Measurements from ENCODE around the gene FBRS.

FBRS gene

DNA sequence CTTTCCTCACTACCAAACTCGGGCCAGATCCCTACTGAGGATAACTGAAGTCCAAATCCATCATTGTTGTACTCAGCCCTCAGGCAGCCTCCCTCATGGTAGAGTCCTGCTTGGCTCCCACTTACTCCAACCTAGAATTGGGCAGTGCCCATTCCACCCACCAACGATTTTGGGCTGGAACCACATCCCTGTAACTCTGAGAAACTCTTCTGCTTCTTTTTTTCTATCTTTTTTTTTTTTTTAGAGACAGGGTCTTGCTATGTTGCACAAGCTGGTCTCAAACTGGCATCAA is 6.3 kb upstream of the FBRS start:
- no peak for ATAC-seq
- TF ChIP-seq, protein P1, sequence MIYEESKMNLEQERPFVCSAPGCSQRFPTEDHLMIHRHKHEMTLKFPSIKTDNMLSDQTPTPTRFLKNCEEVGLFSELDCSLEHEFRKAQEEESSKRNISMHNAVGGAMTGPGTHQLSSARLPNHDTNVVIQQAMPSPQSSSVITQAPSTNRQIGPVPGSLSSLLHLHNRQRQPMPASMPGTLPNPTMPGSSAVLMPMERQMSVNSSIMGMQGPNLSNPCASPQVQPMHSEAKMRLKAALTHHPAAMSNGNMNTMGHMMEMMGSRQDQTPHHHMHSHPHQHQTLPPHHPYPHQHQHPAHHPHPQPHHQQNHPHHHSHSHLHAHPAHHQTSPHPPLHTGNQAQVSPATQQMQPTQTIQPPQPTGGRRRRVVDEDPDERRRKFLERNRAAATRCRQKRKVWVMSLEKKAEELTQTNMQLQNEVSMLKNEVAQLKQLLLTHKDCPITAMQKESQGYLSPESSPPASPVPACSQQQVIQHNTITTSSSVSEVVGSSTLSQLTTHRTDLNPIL (CRISPR knock-in tag; IDR thresholded peaks at IDR 0.05; ENCODE audit: low read depth) = no peak
- TF ChIP-seq PPARA (CRISPR knock-in tag; IDR thresholded peaks at IDR 0.05; ENCODE audit: borderline replicate concordance) (no peak), GLIS3 (CRISPR knock-in tag; IDR thresholded peaks at IDR 0.05) (no peak), ZFP30 (CRISPR knock-in tag; IDR thresholded peaks at IDR 0.05) (no peak), ZNF70 (CRISPR knock-in tag; IDR thresholded peaks at IDR 0.05) (no peak), CSDC2 (CRISPR knock-in tag; IDR thresholded peaks at IDR 0.05) (no peak), ESRRG (CRISPR knock-in tag; IDR thresholded peaks at IDR 0.05) (no peak), TOX (CRISPR knock-in tag; IDR thresholded peaks at IDR 0.05; ENCODE audit: borderline replicate concordance) (no peak), ISL1 (CRISPR knock-in tag; IDR thresholded peaks at IDR 0.05) (no peak), ZFP3 (CRISPR knock-in tag; IDR thresholded peaks at IDR 0.05) (no peak), TCF4 (CRISPR knock-in tag; IDR thresholded peaks at IDR 0.05; ENCODE audit: borderline replicate concordance) (no peak), ZNF565 (CRISPR knock-in tag; conservative IDR thresholded peaks at IDR 0.05; ENCODE audit: low read depth) (no peak), BACH2 (CRISPR knock-in tag; IDR thresholded peaks at IDR 0.05; ENCODE audit: borderline replicate concordance) (no peak)
- TF ChIP-seq, protein P2, sequence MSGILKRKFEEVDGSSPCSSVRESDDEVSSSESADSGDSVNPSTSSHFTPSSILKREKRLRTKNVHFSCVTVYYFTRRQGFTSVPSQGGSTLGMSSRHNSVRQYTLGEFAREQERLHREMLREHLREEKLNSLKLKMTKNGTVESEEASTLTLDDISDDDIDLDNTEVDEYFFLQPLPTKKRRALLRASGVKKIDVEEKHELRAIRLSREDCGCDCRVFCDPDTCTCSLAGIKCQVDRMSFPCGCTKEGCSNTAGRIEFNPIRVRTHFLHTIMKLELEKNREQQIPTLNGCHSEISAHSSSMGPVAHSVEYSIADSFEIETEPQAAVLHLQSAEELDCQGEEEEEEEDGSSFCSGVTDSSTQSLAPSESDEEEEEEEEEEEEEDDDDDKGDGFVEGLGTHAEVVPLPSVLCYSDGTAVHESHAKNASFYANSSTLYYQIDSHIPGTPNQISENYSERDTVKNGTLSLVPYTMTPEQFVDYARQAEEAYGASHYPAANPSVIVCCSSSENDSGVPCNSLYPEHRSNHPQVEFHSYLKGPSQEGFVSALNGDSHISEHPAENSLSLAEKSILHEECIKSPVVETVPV (CRISPR knock-in tag; IDR thresholded peaks at IDR 0.05) = no peak

DNA sequence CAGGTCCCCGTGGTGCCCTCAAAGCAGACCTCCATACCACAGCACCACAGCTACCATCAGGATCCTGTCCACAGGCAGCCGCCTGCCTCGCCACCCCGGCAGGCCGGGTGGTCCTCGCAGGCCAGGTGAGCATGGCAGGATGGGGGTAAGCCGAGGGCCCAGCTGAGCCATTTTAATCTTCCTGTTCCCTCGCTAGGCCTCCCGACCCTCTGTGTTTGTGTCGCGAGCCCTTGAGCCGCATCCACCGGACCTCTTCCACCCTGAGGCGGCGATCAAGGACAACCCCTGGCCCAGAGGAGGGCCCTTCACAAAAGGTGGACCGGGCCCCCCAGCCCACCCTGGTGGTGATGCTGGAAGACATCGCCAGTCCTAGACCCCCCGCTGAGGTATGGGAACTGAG is 5.5 kb upstream of the FBRS start:
- TF ChIP-seq, protein P2 (CRISPR knock-in tag; IDR thresholded peaks at IDR 0.05) = no peak
- TF ChIP-seq ZFP30 (CRISPR knock-in tag; IDR thresholded peaks at IDR 0.05) (no peak), TCF4 (CRISPR knock-in tag; IDR thresholded peaks at IDR 0.05; ENCODE audit: borderline replicate concordance) (no peak), ZNF8 (CRISPR knock-in tag; IDR thresholded peaks at IDR 0.05) (no peak), ARNTL (CRISPR knock-in tag; IDR thresholded peaks at IDR 0.05; ENCODE audit: borderline replicate concordance, low read depth) (no peak), ZNF70 (CRISPR knock-in tag; IDR thresholded peaks at IDR 0.05) (no peak)
- TF ChIP-seq, protein P1 (CRISPR knock-in tag; IDR thresholded peaks at IDR 0.05; ENCODE audit: low read depth) = no peak
- TF ChIP-seq, protein P3, sequence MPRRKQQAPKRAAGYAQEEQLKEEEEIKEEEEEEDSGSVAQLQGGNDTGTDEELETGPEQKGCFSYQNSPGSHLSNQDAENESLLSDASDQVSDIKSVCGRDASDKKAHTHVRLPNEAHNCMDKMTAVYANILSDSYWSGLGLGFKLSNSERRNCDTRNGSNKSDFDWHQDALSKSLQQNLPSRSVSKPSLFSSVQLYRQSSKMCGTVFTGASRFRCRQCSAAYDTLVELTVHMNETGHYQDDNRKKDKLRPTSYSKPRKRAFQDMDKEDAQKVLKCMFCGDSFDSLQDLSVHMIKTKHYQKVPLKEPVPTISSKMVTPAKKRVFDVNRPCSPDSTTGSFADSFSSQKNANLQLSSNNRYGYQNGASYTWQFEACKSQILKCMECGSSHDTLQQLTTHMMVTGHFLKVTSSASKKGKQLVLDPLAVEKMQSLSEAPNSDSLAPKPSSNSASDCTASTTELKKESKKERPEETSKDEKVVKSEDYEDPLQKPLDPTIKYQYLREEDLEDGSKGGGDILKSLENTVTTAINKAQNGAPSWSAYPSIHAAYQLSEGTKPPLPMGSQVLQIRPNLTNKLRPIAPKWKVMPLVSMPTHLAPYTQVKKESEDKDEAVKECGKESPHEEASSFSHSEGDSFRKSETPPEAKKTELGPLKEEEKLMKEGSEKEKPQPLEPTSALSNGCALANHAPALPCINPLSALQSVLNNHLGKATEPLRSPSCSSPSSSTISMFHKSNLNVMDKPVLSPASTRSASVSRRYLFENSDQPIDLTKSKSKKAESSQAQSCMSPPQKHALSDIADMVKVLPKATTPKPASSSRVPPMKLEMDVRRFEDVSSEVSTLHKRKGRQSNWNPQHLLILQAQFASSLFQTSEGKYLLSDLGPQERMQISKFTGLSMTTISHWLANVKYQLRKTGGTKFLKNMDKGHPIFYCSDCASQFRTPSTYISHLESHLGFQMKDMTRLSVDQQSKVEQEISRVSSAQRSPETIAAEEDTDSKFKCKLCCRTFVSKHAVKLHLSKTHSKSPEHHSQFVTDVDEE (CRISPR knock-in tag; IDR thresholded peaks at IDR 0.05) = no peak
- no peak for ATAC-seq

DNA sequence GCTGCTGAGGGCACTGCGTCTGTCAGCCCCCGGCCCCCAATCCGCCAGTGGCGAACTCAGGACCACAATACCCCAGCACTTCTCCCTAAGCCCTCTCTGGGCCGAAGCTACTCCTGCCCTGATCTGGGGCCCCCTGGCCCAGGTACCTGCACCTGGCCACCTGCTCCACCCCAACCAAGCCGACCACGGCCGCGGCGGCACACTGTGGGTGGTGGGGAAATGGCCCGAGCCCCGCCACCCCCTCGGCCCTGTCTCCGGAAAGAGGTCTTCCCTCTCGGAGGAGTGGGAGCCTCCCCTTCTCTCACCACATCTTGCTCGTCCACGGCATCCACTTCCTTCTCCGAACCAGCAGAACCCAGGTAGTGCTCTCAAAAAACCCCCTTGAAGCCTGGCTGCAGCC is 3.4 kb upstream of the FBRS start:
- ATAC-seq = no peak
- TF ChIP-seq, protein P4, sequence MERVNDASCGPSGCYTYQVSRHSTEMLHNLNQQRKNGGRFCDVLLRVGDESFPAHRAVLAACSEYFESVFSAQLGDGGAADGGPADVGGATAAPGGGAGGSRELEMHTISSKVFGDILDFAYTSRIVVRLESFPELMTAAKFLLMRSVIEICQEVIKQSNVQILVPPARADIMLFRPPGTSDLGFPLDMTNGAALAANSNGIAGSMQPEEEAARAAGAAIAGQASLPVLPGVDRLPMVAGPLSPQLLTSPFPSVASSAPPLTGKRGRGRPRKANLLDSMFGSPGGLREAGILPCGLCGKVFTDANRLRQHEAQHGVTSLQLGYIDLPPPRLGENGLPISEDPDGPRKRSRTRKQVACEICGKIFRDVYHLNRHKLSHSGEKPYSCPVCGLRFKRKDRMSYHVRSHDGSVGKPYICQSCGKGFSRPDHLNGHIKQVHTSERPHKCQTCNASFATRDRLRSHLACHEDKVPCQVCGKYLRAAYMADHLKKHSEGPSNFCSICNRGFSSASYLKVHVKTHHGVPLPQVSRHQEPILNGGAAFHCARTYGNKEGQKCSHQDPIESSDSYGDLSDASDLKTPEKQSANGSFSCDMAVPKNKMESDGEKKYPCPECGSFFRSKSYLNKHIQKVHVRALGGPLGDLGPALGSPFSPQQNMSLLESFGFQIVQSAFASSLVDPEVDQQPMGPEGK (CRISPR knock-in tag; IDR thresholded peaks at IDR 0.05; ENCODE audit: borderline replicate concordance) = no peak
- TF ChIP-seq TCF4 (CRISPR knock-in tag; IDR thresholded peaks at IDR 0.05; ENCODE audit: borderline replicate concordance) (no peak), ARNTL (CRISPR knock-in tag; IDR thresholded peaks at IDR 0.05; ENCODE audit: borderline replicate concordance, low read depth) (no peak), ESRRG (CRISPR knock-in tag; IDR thresholded peaks at IDR 0.05) (no peak), GLIS3 (CRISPR knock-in tag; IDR thresholded peaks at IDR 0.05) (no peak), RARB (CRISPR knock-in tag; IDR thresholded peaks at IDR 0.05) (no peak), ZNF8 (CRISPR knock-in tag; IDR thresholded peaks at IDR 0.05) (no peak), PPARA (CRISPR knock-in tag; IDR thresholded peaks at IDR 0.05; ENCODE audit: borderline replicate concordance) (no peak), ISL1 (CRISPR knock-in tag; IDR thresholded peaks at IDR 0.05) (no peak), ZFP3 (CRISPR knock-in tag; IDR thresholded peaks at IDR 0.05) (no peak), ZC3H10 (CRISPR knock-in tag; IDR thresholded peaks at IDR 0.05) (no peak), ZFP30 (CRISPR knock-in tag; IDR thresholded peaks at IDR 0.05) (no peak), CSDC2 (CRISPR knock-in tag; IDR thresholded peaks at IDR 0.05) (no peak)
- TF ChIP-seq, protein P2 (CRISPR knock-in tag; IDR thresholded peaks at IDR 0.05) = no peak
- TF ChIP-seq, protein P3 (CRISPR knock-in tag; IDR thresholded peaks at IDR 0.05) = no peak

Measured in SK-N-SH treated with all-trans-retinoic acid at 6 μM for 48 hours (cell line).